Osteocyte (in vitro differentiated cells): ENCODE results near the gene XXYLT1. TPM values are rescaled to one million over a fixed set of nuclear protein-coding genes. Genes with fewer than 3 reads are reported as not detected.
"Not testable (repeated sequence)": the region's sequence is repeated elsewhere in the genome, so short reads cannot be mapped to it uniquely, and the experiment has no call there.

ENCODE experiments used
- DNase-seq: peaks from one replicate; pipeline ENCODE4 v3.0.0; 2021; ENCODE audit warnings: mixed read lengths; ENCODE audit not compliant: unreplicated experiment; ENCODE audit errors: extremely low spot score
- H3K27ac Mint-ChIP-seq: one replicate; pipeline ENCODE4 v1.8.0; 2021; ENCODE audit warnings: mild to moderate bottlenecking, mixed read lengths; ENCODE audit not compliant: unreplicated experiment
- H3K27me3 Mint-ChIP-seq: one replicate; pipeline ENCODE4 v1.8.0; 2021; ENCODE audit warnings: mixed read lengths; ENCODE audit not compliant: unreplicated experiment
- H3K36me3 Mint-ChIP-seq: one replicate; pipeline ENCODE4 v1.8.0; 2021; ENCODE audit warnings: mixed read lengths; ENCODE audit not compliant: unreplicated experiment
- H3K4me1 Mint-ChIP-seq: one replicate; pipeline ENCODE4 v1.8.0; 2021; ENCODE audit warnings: mixed read lengths; ENCODE audit not compliant: unreplicated experiment
- H3K4me3 Mint-ChIP-seq: one replicate; pipeline ENCODE4 v1.8.0; 2021; ENCODE audit warnings: mild to moderate bottlenecking, moderate library complexity, mixed read lengths; ENCODE audit not compliant: unreplicated experiment
- H3K9me3 Mint-ChIP-seq: one replicate; pipeline ENCODE4 v1.8.0; 2021; ENCODE audit warnings: mixed read lengths; ENCODE audit not compliant: unreplicated experiment
- total RNA-seq: library from RNA; stranded (reverse); gene quantifications from 2 replicates; pipeline ENCODE4 v1.2.1, GENCODE V29; 2021
- TF ChIP-seq, protein P1 (sequence below): fragments of 200-600 bp; sonication (generic); IDR thresholded peaks from 2 replicates; pipeline ENCODE4 v1.5.0; 2021; ENCODE audit warnings: antibody characterized with exemption, mild to moderate bottlenecking, moderate library complexity

The XXYLT1 gene
- total RNA-seq, 1 donor from 2014 or later: 35.8 TPM

DNA sequence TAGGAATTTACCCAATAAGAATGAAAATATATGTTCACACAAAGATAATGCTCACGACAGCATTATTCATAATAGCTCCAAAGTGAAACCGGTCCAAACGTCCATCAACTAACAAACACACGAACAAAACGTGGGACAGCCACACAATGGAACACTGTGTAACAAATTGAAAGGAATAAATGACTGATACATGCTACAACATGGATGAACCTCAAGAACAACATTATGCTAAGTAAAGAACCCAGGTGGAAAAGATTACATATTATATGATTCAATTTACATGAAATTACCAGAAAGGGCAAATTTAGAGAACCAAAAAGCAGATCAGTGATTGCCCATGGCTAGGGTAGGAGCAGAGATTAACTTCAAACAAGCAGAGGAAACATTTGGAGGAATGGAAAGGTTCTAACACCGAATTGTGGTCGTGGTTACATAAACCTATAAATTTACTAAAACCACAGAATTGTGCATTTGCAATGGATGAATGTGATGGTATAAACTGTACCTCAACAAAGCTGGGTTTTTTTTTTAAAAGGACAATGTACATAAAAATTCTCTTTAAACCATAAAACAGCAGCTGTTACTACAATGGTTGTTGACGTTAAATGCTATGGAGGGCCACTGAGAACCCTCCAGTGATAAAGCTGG lies 76.3 kb downstream of the XXYLT1 start:
- Mint-ChIP-seq H3K27ac (peak overlapping the region; percentile 87), H3K4me1 (peaks cover 58% of the 10 kb centered on the region), H3K27me3 (no peaks in the 10 kb centered on the region), H3K36me3 (peaks cover 10% of the 10 kb centered on the region), H3K9me3 (peaks cover 11% of the 10 kb centered on the region), H3K4me3 (peak overlapping the region; percentile 58)
- DNase-seq: no peak
- TF ChIP-seq, protein P1, sequence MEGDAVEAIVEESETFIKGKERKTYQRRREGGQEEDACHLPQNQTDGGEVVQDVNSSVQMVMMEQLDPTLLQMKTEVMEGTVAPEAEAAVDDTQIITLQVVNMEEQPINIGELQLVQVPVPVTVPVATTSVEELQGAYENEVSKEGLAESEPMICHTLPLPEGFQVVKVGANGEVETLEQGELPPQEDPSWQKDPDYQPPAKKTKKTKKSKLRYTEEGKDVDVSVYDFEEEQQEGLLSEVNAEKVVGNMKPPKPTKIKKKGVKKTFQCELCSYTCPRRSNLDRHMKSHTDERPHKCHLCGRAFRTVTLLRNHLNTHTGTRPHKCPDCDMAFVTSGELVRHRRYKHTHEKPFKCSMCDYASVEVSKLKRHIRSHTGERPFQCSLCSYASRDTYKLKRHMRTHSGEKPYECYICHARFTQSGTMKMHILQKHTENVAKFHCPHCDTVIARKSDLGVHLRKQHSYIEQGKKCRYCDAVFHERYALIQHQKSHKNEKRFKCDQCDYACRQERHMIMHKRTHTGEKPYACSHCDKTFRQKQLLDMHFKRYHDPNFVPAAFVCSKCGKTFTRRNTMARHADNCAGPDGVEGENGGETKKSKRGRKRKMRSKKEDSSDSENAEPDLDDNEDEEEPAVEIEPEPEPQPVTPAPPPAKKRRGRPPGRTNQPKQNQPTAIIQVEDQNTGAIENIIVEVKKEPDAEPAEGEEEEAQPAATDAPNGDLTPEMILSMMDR: no peak

- Mint-ChIP-seq H3K27me3 (no peaks in the 10 kb centered on the region), H3K36me3 (peaks cover 10% of the 10 kb centered on the region), H3K4me3 (no peak overlapping the region), H3K27ac (no peak overlapping the region), H3K9me3 (peaks cover 11% of the 10 kb centered on the region), H3K4me1 (peaks cover 52% of the 10 kb centered on the region)
- TF ChIP-seq, protein P1: no peak
- DNase-seq: no peak
Measured at GRCh38 chr3:195191580-195191979, 79.4 kb downstream of the XXYLT1 start.

- Mint-ChIP-seq H3K9me3 (peaks cover 11% of the 10 kb centered on the region), H3K36me3 (peaks cover 12% of the 10 kb centered on the region), H3K27me3 (no peaks in the 10 kb centered on the region), H3K27ac (no peak overlapping the region), H3K4me3 (no peak overlapping the region), H3K4me1 (peaks cover 52% of the 10 kb centered on the region)
- no peak for DNase-seq
- TF ChIP-seq, protein P1: no peak
Measured at GRCh38 chr3:195189821-195190220, 81.1 kb downstream of the XXYLT1 start.

DNA sequence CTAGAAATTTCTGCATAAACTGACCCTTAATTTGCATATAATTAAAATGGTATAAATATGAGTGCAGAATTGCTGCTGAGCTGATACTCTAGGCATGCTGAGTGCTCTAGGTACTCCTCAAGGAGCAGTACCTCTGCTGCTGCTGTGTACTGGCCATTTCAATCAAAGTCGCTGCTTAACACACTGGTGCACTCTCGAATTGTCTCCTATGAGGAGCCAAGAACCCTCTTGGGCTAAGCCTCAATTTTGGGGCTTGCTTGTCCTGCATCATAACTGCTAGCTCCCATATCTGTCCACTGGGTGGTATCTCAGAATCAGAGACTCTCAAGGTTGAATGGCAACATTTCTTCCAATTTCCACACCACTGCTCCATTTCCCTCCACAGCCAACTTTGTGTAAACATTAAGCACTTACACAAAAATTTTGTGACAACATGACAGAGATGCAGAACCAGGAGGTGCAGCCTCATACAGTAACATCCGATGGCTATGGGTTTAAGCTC lies 82.5 kb downstream of the XXYLT1 start:
- H3K27ac Mint-ChIP-seq: peak overlapping the region; percentile 86
- H3K4me3 Mint-ChIP-seq: no peak overlapping the region
- H3K4me1 Mint-ChIP-seq: peaks cover 43% of the 10 kb centered on the region
- no peak for DNase-seq
- TF ChIP-seq, protein P1: peak; percentile 14
- peaks cover 12% of the 10 kb centered on the region for H3K36me3 Mint-ChIP-seq
- peaks cover 11% of the 10 kb centered on the region for H3K9me3 Mint-ChIP-seq
- no peaks in the 10 kb centered on the region for H3K27me3 Mint-ChIP-seq

DNA sequence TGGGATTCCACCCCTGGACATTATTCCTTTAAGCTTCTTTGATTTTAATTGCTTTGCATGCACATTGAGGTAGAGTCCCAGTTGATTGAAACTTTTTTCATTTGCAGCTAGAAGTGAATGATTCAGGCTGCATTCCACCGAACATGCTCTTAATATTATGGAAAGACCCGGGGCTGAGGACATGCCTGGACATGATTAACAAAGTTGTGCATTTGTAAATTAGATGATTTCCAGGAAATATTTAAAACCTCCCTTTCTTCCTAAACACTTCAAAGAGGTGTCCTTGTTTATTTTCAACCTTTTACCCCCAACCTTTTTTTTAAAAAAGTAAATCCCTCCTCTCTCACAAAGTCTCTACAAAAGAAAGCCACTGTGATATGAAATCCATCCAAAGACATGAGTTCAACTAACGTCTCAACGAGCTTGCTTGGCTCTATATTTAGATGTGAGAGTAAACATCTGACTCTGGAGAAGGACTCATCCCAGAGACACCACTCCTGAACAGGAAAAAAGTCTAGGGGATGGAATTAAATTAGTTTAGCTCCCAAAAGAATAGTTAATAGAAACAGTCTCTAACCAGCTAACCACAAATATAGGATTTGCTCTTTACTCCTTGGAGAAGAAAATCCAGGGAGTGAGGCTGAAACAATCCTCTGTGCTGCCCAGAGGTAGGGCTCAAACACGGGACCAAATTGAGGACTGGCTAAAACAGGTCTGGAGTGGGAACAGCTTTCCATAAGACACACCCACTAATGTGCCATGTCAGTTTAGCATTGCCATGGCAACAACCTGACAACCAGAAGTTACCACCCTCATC lies 83.1 kb downstream of the XXYLT1 start:
- TF ChIP-seq, protein P1: no peak
- no peak for DNase-seq
- Mint-ChIP-seq H3K4me3 (no peak overlapping the region), H3K27ac (peak overlapping the region; percentile 86), H3K9me3 (peaks cover 11% of the 10 kb centered on the region), H3K36me3 (peaks cover 12% of the 10 kb centered on the region), H3K27me3 (no peaks in the 10 kb centered on the region), H3K4me1 (peaks cover 43% of the 10 kb centered on the region)

DNA sequence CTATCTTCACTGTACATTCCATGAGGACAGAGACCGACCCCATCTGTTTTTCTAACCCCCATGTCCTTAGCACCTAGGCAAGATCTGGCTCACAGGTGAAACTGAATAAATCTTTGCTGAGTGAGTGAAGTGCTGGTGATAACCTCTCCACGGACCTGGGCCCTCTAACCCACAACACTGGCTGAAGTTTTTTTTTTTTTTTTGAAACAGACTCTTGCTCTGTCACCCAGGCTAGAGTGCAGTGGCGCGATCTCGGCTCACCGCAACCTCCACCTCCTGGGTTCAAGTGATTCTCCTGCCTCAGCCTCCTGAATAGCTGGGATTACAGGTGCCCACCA lies 84.3 kb downstream of the XXYLT1 start:
- H3K36me3 Mint-ChIP-seq: peaks cover 12% of the 10 kb centered on the region
- peaks cover 49% of the 10 kb centered on the region for H3K4me1 Mint-ChIP-seq
- not testable (repeated sequence) for H3K9me3 Mint-ChIP-seq, DNase-seq, H3K27me3 Mint-ChIP-seq, H3K4me3 Mint-ChIP-seq, H3K27ac Mint-ChIP-seq
